ENCODE data around the gene DDX52. TPM values are rescaled to one million over a fixed set of nuclear protein-coding genes. Genes with fewer than 3 reads are reported as not detected.

The DDX52 gene
- total RNA-seq, 1 experiment from 2014 or later = 31.9 TPM

DNA sequence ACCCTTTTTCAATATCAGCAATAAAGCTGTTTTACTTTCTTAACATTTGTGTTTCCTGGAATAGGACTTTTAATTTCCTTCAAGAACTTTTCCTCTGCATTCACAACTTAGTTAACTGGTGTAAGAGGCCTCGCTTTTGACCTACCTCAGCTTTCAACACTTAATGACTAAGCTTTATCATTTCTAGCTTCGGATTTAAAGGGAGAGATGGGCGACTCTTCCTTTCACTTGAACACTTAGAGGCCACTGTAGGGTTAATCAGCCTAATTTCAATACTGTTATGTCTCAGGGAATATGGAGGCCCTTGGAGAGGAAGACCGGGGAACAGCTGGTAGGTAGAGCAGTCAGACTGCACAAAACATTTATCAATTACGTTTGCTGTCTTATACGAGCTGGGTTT lies 38.7 kb downstream of the DDX52 start:
- Mint-ChIP-seq H3K36me3 (peaks cover 3% of the 10 kb centered on the region; the same call in 1 of the 2 replicates), H3K27me3 (ENCODE audit: low read depth) (no peaks in the 10 kb centered on the region), H3K27ac (peak overlapping the region; percentile 34; the same call in 1 of the 2 replicates), H3K9me3 (no peaks in the 10 kb centered on the region), H3K4me3 (no peak overlapping the region), H3K4me1 (peaks cover 25% of the 10 kb centered on the region)
- TF ChIP-seq CREM (CRISPR knock-in tag; IDR thresholded peaks at IDR 0.05) (no peak), SP1 (CRISPR knock-in tag; conservative IDR thresholded peaks at IDR 0.05) (no peak), SMAD4 (CRISPR knock-in tag; IDR thresholded peaks at IDR 0.05) (no peak)
- TF ChIP-seq, protein P1, sequence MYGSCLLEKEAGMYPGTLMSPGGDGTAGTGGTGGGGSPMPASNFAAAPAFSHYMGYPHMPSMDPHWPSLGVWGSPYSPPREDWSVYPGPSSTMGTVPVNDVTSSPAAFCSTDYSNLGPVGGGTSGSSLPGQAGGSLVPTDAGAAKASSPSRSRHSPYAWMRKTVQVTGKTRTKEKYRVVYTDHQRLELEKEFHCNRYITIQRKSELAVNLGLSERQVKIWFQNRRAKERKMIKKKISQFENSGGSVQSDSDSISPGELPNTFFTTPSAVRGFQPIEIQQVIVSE (CRISPR knock-in tag; IDR thresholded peaks at IDR 0.05; ENCODE audit: borderline replicate concordance) = no peak
- TF ChIP-seq, protein P2, sequence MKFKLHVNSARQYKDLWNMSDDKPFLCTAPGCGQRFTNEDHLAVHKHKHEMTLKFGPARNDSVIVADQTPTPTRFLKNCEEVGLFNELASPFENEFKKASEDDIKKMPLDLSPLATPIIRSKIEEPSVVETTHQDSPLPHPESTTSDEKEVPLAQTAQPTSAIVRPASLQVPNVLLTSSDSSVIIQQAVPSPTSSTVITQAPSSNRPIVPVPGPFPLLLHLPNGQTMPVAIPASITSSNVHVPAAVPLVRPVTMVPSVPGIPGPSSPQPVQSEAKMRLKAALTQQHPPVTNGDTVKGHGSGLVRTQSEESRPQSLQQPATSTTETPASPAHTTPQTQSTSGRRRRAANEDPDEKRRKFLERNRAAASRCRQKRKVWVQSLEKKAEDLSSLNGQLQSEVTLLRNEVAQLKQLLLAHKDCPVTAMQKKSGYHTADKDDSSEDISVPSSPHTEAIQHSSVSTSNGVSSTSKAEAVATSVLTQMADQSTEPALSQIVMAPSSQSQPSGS (CRISPR knock-in tag; IDR thresholded peaks at IDR 0.05; ENCODE audit: borderline replicate concordance, low read depth) = no peak
- CTCF ChIA-PET = interaction anchor here (0.6 to 1.5 kb wide), 5 partner anchors 12 to 238 kb away, joined by 3 to 7 read pairs (median 4); no protein-coding TSS in a partner anchor
- POLR2A ChIA-PET = no interaction called here
- no peak for DNase-seq (ENCODE audit: low spot score)
- ATAC-seq = no peak

DNA sequence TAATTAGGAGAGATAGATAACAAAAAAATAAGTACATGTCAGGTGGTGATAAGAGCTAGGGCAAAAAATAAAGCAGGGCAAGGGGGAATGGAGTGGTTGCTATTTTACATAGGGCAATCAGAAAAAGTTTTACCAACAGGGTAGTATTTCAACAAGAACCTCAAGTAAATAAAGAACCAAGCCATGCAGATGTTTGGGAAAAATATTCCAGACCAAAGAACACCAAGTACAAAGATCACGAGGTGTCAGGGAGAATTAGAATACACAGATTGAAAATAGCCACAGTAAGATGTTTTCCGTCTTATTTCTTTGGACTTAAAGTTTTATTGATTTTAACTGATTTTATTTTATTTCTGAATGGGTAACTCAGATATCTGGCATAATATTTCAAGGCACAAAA lies 45.1 kb downstream of the DDX52 start:
- DNase-seq (ENCODE audit: low spot score) = no peak
- Mint-ChIP-seq H3K4me3 (no peak overlapping the region), H3K36me3 (peaks cover 14% of the 10 kb centered on the region), H3K27ac (no peak overlapping the region), H3K27me3 (ENCODE audit: low read depth) (no peaks in the 10 kb centered on the region), H3K4me1 (no peaks in the 10 kb centered on the region), H3K9me3 (no peaks in the 10 kb centered on the region)
- TF ChIP-seq MYBL2 (CRISPR knock-in tag; IDR thresholded peaks at IDR 0.05) (no peak), NFE2L1 (CRISPR knock-in tag; IDR thresholded peaks at IDR 0.05) (no peak), CREM (CRISPR knock-in tag; IDR thresholded peaks at IDR 0.05) (no peak), HMGA2 (CRISPR knock-in tag; IDR thresholded peaks at IDR 0.05) (no peak), GRHL2 (CRISPR knock-in tag; IDR thresholded peaks at IDR 0.05; ENCODE audit: insufficient replicate concordance, severe bottlenecking) (no peak)
- TF ChIP-seq, protein P3, sequence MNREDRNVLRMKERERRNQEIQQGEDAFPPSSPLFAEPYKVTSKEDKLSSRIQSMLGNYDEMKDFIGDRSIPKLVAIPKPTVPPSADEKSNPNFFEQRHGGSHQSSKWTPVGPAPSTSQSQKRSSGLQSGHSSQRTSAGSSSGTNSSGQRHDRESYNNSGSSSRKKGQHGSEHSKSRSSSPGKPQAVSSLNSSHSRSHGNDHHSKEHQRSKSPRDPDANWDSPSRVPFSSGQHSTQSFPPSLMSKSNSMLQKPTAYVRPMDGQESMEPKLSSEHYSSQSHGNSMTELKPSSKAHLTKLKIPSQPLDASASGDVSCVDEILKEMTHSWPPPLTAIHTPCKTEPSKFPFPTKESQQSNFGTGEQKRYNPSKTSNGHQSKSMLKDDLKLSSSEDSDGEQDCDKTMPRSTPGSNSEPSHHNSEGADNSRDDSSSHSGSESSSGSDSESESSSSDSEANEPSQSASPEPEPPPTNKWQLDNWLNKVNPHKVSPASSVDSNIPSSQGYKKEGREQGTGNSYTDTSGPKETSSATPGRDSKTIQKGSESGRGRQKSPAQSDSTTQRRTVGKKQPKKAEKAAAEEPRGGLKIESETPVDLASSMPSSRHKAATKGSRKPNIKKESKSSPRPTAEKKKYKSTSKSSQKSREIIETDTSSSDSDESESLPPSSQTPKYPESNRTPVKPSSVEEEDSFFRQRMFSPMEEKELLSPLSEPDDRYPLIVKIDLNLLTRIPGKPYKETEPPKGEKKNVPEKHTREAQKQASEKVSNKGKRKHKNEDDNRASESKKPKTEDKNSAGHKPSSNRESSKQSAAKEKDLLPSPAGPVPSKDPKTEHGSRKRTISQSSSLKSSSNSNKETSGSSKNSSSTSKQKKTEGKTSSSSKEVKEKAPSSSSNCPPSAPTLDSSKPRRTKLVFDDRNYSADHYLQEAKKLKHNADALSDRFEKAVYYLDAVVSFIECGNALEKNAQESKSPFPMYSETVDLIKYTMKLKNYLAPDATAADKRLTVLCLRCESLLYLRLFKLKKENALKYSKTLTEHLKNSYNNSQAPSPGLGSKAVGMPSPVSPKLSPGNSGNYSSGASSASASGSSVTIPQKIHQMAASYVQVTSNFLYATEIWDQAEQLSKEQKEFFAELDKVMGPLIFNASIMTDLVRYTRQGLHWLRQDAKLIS (CRISPR knock-in tag; IDR thresholded peaks at IDR 0.05; ENCODE audit: borderline replicate concordance) = no peak
- TF ChIP-seq, protein P4, sequence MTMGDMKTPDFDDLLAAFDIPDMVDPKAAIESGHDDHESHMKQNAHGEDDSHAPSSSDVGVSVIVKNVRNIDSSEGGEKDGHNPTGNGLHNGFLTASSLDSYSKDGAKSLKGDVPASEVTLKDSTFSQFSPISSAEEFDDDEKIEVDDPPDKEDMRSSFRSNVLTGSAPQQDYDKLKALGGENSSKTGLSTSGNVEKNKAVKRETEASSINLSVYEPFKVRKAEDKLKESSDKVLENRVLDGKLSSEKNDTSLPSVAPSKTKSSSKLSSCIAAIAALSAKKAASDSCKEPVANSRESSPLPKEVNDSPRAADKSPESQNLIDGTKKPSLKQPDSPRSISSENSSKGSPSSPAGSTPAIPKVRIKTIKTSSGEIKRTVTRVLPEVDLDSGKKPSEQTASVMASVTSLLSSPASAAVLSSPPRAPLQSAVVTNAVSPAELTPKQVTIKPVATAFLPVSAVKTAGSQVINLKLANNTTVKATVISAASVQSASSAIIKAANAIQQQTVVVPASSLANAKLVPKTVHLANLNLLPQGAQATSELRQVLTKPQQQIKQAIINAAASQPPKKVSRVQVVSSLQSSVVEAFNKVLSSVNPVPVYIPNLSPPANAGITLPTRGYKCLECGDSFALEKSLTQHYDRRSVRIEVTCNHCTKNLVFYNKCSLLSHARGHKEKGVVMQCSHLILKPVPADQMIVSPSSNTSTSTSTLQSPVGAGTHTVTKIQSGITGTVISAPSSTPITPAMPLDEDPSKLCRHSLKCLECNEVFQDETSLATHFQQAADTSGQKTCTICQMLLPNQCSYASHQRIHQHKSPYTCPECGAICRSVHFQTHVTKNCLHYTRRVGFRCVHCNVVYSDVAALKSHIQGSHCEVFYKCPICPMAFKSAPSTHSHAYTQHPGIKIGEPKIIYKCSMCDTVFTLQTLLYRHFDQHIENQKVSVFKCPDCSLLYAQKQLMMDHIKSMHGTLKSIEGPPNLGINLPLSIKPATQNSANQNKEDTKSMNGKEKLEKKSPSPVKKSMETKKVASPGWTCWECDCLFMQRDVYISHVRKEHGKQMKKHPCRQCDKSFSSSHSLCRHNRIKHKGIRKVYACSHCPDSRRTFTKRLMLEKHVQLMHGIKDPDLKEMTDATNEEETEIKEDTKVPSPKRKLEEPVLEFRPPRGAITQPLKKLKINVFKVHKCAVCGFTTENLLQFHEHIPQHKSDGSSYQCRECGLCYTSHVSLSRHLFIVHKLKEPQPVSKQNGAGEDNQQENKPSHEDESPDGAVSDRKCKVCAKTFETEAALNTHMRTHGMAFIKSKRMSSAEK (CRISPR knock-in tag; IDR thresholded peaks at IDR 0.05; ENCODE audit: borderline replicate concordance) = no peak
- TF ChIP-seq, protein P5, sequence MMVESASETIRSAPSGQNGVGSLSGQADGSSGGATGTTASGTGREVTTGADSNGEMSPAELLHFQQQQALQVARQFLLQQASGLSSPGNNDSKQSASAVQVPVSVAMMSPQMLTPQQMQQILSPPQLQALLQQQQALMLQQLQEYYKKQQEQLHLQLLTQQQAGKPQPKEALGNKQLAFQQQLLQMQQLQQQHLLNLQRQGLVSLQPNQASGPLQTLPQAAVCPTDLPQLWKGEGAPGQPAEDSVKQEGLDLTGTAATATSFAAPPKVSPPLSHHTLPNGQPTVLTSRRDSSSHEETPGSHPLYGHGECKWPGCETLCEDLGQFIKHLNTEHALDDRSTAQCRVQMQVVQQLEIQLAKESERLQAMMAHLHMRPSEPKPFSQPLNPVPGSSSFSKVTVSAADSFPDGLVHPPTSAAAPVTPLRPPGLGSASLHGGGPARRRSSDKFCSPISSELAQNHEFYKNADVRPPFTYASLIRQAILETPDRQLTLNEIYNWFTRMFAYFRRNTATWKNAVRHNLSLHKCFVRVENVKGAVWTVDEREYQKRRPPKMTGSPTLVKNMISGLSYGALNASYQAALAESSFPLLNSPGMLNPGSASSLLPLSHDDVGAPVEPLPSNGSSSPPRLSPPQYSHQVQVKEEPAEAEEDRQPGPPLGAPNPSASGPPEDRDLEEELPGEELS (CRISPR knock-in tag; IDR thresholded peaks at IDR 0.05) = no peak
- ChIA-PET POLR2A (no interaction called here), CTCF (no interaction called here)
- ATAC-seq = no peak

Data from WTC11 (cell line).